ENCODE results near the gene ZCCHC17.
"Not testable (repeated sequence)": the region's sequence is repeated elsewhere in the genome, so short reads cannot be mapped to it uniquely, and the experiment has no call there.

ZCCHC17 gene

DNA sequence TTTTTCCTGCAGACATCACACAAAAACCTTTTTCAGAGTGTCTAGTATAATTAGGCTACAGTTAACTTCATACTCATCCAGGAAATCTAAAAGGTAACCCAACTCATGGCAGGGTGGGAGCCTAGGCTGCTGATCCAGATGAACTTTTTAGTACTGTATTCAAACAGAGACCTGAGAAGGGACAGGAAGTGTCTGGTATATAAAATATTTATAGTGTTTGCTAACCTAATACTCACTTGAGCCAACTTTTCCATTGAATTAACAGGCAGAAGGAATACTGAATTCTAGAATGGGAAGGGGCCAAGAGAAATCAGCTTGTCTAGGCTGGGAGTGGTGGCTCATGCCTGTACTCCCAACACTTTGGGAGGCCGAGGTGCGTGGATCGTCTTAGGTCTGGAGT, 34.9 kb upstream of the ZCCHC17 start:
- Histone ChIP-seq H3K27ac (replicated peaks) (no peak overlapping the region), H3K4me3 (replicated peaks; ENCODE audit: insufficient read depth, low read length) (no peak overlapping the region), H3K27me3 (ENCODE audit: insufficient read depth, poor library complexity, severe bottlenecking) (no peaks in the 10 kb centered on the region)
- no peak for DNase-seq (ENCODE audit: low read depth in 1 of 2, low spot score in 1 of 2)
- TF ChIP-seq GABPA (IDR thresholded peaks at IDR 0.05; ENCODE audit: low read depth) (no peak), SPI1 (IDR thresholded peaks at IDR 0.05; ENCODE audit: borderline replicate concordance, low read depth) (no peak), POLR2AphosphoS5 (IDR thresholded peaks at IDR 0.05; ENCODE audit: low read depth) (no peak)
- TF ChIP-seq, protein P1, sequence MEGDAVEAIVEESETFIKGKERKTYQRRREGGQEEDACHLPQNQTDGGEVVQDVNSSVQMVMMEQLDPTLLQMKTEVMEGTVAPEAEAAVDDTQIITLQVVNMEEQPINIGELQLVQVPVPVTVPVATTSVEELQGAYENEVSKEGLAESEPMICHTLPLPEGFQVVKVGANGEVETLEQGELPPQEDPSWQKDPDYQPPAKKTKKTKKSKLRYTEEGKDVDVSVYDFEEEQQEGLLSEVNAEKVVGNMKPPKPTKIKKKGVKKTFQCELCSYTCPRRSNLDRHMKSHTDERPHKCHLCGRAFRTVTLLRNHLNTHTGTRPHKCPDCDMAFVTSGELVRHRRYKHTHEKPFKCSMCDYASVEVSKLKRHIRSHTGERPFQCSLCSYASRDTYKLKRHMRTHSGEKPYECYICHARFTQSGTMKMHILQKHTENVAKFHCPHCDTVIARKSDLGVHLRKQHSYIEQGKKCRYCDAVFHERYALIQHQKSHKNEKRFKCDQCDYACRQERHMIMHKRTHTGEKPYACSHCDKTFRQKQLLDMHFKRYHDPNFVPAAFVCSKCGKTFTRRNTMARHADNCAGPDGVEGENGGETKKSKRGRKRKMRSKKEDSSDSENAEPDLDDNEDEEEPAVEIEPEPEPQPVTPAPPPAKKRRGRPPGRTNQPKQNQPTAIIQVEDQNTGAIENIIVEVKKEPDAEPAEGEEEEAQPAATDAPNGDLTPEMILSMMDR (IDR thresholded peaks at IDR 0.05; ENCODE audit: insufficient read depth, low read length), result no peak
- TF ChIP-seq, protein P2, sequence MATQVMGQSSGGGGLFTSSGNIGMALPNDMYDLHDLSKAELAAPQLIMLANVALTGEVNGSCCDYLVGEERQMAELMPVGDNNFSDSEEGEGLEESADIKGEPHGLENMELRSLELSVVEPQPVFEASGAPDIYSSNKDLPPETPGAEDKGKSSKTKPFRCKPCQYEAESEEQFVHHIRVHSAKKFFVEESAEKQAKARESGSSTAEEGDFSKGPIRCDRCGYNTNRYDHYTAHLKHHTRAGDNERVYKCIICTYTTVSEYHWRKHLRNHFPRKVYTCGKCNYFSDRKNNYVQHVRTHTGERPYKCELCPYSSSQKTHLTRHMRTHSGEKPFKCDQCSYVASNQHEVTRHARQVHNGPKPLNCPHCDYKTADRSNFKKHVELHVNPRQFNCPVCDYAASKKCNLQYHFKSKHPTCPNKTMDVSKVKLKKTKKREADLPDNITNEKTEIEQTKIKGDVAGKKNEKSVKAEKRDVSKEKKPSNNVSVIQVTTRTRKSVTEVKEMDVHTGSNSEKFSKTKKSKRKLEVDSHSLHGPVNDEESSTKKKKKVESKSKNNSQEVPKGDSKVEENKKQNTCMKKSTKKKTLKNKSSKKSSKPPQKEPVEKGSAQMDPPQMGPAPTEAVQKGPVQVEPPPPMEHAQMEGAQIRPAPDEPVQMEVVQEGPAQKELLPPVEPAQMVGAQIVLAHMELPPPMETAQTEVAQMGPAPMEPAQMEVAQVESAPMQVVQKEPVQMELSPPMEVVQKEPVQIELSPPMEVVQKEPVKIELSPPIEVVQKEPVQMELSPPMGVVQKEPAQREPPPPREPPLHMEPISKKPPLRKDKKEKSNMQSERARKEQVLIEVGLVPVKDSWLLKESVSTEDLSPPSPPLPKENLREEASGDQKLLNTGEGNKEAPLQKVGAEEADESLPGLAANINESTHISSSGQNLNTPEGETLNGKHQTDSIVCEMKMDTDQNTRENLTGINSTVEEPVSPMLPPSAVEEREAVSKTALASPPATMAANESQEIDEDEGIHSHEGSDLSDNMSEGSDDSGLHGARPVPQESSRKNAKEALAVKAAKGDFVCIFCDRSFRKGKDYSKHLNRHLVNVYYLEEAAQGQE (IDR thresholded peaks at IDR 0.05; ENCODE audit: insufficient replicate concordance, low read depth), result no peak

DNA sequence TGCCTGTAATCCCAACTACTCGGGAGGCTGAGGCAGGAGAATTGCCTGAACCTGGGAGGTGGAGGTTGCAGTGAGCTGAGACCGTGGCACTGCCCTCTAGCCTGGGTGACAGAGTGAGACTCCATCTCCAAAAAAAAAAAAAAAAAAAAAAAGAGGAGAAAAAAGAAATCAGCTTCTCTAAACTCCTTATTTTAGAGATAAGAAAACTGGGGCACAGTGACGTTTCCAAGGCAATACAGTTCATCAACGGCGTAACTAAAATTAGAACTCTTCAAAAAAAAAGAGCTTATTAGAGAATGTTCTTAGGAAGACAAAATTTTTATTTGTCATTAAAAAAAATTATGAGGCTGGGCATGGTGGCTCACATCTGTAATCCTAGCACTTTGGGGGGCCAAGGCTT, 34.4 kb upstream of the ZCCHC17 start:
- not testable (repeated sequence) for H3K27me3 ChIP-seq (ENCODE audit: insufficient read depth, poor library complexity, severe bottlenecking); DNase-seq (ENCODE audit: low read depth in 1 of 2, low spot score in 1 of 2); H3K4me3 ChIP-seq (replicated peaks; ENCODE audit: insufficient read depth, low read length); H3K27ac ChIP-seq (replicated peaks)

DNA sequence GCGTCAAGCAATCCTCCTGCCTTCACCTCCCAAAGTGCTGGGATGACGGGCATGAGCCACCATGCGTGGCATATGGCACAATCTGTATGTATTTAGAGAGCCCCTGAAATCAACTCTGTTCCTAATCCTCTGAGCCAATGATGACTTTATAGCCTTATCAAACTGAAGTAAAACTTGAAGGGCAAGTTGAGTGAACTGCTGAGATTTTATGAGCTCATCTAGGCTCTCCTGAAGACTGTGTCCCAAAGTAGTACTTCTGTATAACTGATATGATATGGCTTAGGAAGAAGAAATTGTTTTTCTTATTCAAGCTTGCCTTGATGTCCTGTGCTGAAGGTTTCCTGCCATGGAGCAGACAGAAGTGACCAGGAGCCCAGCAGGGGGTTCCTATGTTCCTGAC, 33.4 kb upstream of the ZCCHC17 start:
- H3K27me3 ChIP-seq (ENCODE audit: insufficient read depth, poor library complexity, severe bottlenecking), result no peaks in the 10 kb centered on the region
- no peak for DNase-seq (ENCODE audit: low read depth in 1 of 2, low spot score in 1 of 2)
- H3K27ac ChIP-seq (replicated peaks), result no peak overlapping the region
- H3K4me3 ChIP-seq (replicated peaks; ENCODE audit: insufficient read depth, low read length), result no peak overlapping the region
- TF ChIP-seq GABPA (IDR thresholded peaks at IDR 0.05; ENCODE audit: low read depth) (no peak), POLR2AphosphoS5 (IDR thresholded peaks at IDR 0.05; ENCODE audit: low read depth) (no peak), SPI1 (IDR thresholded peaks at IDR 0.05; ENCODE audit: borderline replicate concordance, low read depth) (no peak)
- TF ChIP-seq, protein P1 (IDR thresholded peaks at IDR 0.05; ENCODE audit: insufficient read depth, low read length), result no peak
- TF ChIP-seq, protein P2 (IDR thresholded peaks at IDR 0.05; ENCODE audit: insufficient replicate concordance, low read depth), result no peak

DNA sequence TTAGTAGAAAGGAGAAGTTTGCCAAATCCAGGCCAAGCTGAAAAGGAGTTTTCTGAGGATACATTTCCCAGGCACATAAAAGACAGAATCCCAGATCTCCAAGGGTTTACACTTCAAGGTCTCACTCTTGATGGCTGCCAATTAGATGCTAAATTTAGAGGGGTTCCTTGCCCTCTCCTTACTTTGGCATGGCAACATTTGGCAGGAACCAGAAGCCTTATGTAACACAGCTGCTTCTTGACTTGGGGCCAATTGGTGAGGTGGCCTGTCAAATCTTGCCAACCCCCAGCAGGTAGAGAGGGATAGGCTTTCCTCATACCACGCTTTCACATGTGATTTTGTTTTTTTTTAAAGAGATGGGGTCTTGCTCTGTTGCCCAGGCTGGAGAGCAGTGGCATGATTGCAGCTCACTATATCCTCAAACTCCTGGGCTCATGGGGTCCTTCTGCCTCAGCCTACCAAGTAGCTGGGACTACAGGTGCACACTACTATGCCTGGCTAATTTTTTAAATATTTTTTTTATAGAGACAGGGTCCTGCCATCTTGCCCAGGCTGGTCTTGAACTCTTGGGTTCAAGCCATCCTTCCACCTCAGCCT, 31.9 kb upstream of the ZCCHC17 start:
- no peak for TF ChIP-seq SPI1 (IDR thresholded peaks at IDR 0.05; ENCODE audit: borderline replicate concordance, low read depth)
- TF ChIP-seq, protein P2 (IDR thresholded peaks at IDR 0.05; ENCODE audit: insufficient replicate concordance, low read depth), result no peak
- TF ChIP-seq POLR2AphosphoS5 (IDR thresholded peaks at IDR 0.05; ENCODE audit: low read depth), result no peak
- TF ChIP-seq GABPA (IDR thresholded peaks at IDR 0.05; ENCODE audit: low read depth), result no peak
- TF ChIP-seq, protein P1 (IDR thresholded peaks at IDR 0.05; ENCODE audit: insufficient read depth, low read length), result no peak
- Histone ChIP-seq H3K4me3 (replicated peaks; ENCODE audit: insufficient read depth, low read length) (no peak overlapping the region), H3K27ac (replicated peaks) (no peak overlapping the region), H3K27me3 (ENCODE audit: insufficient read depth, poor library complexity, severe bottlenecking) (no peaks in the 10 kb centered on the region)
- no peak for DNase-seq (ENCODE audit: low read depth in 1 of 2, low spot score in 1 of 2)

Measured in HL-60 (cell line).